K562 (cell line): Measurements from ENCODE around the gene SHISAL2A. TPM values are rescaled to one million over a fixed set of nuclear protein-coding genes. Genes with fewer than 3 reads are reported as not detected.

Experiments used
- C11orf30 ChIP-seq: fragments of 450-650 bp; IDR thresholded peaks from 2 replicates; pipeline ENCODE4 v1.6.1; 2016; ENCODE audit warnings: low read depth, mild to moderate bottlenecking
- CTBP1 ChIP-seq: fragments of 450-650 bp; IDR thresholded peaks from 2 replicates; pipeline ENCODE4 v1.6.1; 2016; ENCODE audit warnings: borderline replicate concordance
- HDAC8 ChIP-seq: fragments of 450-650 bp; IDR thresholded peaks from 2 replicates; pipeline ENCODE4 v1.6.1; 2016; ENCODE audit warnings: mild to moderate bottlenecking, missing genetic modification characterization, moderate library complexity, missing compliant biosample characterization
- MECOM ChIP-seq: fragments of 250-450 bp; sonication (Bioruptor Pico); IDR thresholded peaks from 2 replicates; pipeline ENCODE4 v1.8.0; 2022; ENCODE audit warnings: inconsistent platforms
- MXI1 ChIP-seq: IDR thresholded peaks from 2 replicates; pipeline ENCODE4 v1.6.1; 2011; ENCODE audit warnings: low read depth, mild to moderate bottlenecking, improper control_type of control experiment, low read length
- MYBL2 ChIP-seq, 2 experiments: fragments of 450-650 bp in 1 of 2; sonication (generic) in 1 of 2; formaldehyde crosslinking in 1 of 2; IDR thresholded peaks; 2 replicates each; pipeline versions ENCODE4 v1.6.1 to v1.8.1; 2017 to 2022; ENCODE audit warnings: borderline replicate concordance in 1 of 2, inconsistent platforms in 1 of 2, low read depth in 1 of 2, mild to moderate bottlenecking in 1 of 2, missing genetic modification reagents in 1 of 2, moderate library complexity in 1 of 2
- NFYB ChIP-seq: IDR thresholded peaks from 2 replicates; pipeline ENCODE4 v1.6.1; 2011; ENCODE audit warnings: mild to moderate bottlenecking, moderate library complexity; ENCODE audit not compliant: insufficient read length; ENCODE audit errors: extremely low read depth
- NR3C1 ChIP-seq: sonication (generic); formaldehyde crosslinking; IDR thresholded peaks from 2 replicates; pipeline ENCODE4 v1.8.1; 2022; ENCODE audit warnings: missing genetic modification reagents
- PYGO2 ChIP-seq: fragments of 450-650 bp; IDR thresholded peaks from 2 replicates; pipeline ENCODE4 v1.6.1; 2016; ENCODE audit warnings: mild to moderate bottlenecking, missing genetic modification characterization, moderate library complexity, missing compliant biosample characterization
- SNRNP70 ChIP-seq: fragments of 200-400 bp; formaldehyde crosslinking; optimal IDR thresholded peaks from 2 replicates; pipeline ENCODE3; 2017; ENCODE audit warnings: low read depth, low read length
- ZKSCAN8 ChIP-seq: fragments of 200-800 bp; sonication (Bioruptor generic); IDR thresholded peaks from 2 replicates; pipeline ENCODE4 v1.6.1; 2016; ENCODE audit warnings: missing genetic modification characterization, missing compliant biosample characterization
- ZNF239 ChIP-seq: fragments of 250-450 bp; sonication (Bioruptor Pico); IDR thresholded peaks from 2 replicates; pipeline ENCODE4 v1.4.0; 2020; ENCODE audit warnings: mild to moderate bottlenecking
- ZNF830 ChIP-seq: fragments of 250-450 bp; sonication (Bioruptor Pico); IDR thresholded peaks from 2 replicates; pipeline ENCODE4 v1.5.0; 2021; ENCODE audit warnings: mild to moderate bottlenecking
- polyA plus RNA-seq, 8 experiments: library from polyadenylated mRNA; depleted of rRNA in 4 of 8; stranded (reverse) in 5 of 8; unstranded in 3 of 8; fragments of >200 nt; fragmentation: Nextera tagmentation in 2 of 8; fragmentation: Illumina TruSeq in 1 of 8; extraction: Ambion mirVana in 2 of 8; extraction: Trizol in 1 of 8; gene quantifications; 2 replicates each; pipeline versions ENCODE4 v1.2.1 to v1.2.3, GENCODE V29; 2011 to 2014; ENCODE audit warnings: inconsistent platforms in 1 of 8, missing spikeins in 1 of 8
- total RNA-seq, 7 experiments: library from RNA; depleted of rRNA in 6 of 7; stranded (reverse); fragments of >200 nt in 6 of 7; fragmentation: Illumina TruSeq in 2 of 7; extraction: Trizol in 2 of 7; gene quantifications; 2 replicates each; pipeline versions ENCODE4 v1.2.1 to v1.2.3, GENCODE V29; 2011 to 2021; ENCODE audit warnings: low replicate concordance in 1 of 7
- TF ChIP-seq, protein P1 (sequence below): fragments of 450-650 bp; IDR thresholded peaks from 2 replicates; pipeline ENCODE4 v1.6.1; 2016; ENCODE audit warnings: low read depth
- TF ChIP-seq, protein P2 (sequence below): sonication (generic); formaldehyde crosslinking; IDR thresholded peaks from 2 replicates; pipeline ENCODE4 v1.8.0; 2022; ENCODE audit warnings: mild to moderate bottlenecking, missing genetic modification reagents, borderline replicate concordance
- TF ChIP-seq, protein P3 (sequence below): fragments of 250-450 bp; sonication (Bioruptor Pico); IDR thresholded peaks from 2 replicates; pipeline ENCODE4 v1.8.0; 2021; ENCODE audit warnings: mild to moderate bottlenecking, moderate library complexity

SHISAL2A gene
- total and polyA plus RNA-seq, 9 of the 15 experiments (the other 6 are each of a cell fraction or from before 2014, with no cell fraction given) = 0.11 TPM; not detected in 8

DNA sequence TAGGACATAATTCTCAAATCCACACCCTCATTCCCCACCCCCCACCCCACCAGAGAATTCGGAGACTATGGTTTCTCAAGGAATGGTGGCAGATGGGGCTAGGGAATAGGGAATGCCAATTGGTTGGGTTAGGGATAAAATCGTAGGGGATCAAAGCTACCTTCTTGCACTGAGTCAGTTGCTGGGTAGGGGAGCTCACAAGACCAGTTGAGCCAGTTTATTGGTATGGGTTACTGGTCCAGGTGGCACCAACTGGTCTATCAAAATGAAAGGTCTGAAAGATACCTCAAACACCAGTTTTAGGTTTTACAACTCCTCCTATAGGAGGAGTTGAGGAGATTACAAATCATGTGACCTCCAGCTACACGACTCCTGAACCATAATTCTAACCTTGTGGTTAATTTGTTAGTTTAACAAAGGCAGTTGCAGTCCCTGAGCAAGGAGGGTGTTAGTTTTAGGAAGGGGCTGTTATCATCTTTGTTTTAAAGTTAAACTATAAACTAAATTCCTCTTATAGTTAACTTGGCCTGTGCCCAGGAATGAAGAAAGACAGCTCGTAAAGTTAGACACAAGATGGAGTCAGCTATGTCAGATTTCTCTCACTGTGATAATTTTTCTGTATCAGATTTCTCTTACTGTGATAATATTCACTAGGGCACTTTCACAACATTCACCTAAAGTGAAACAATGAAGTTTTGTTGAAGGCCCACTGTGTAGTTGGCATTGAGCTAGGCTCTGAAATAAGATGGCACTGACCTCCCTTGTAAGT lies 2.5 kb downstream of the SHISAL2A start (continued):
- no peak for TF ChIP-seq MYBL2 (IDR thresholded peaks at IDR 0.05; ENCODE audit: low read depth)
- TF ChIP-seq MYBL2 (CRISPR knock-in tag; IDR thresholded peaks at IDR 0.05; ENCODE audit: borderline replicate concordance) = no peak
- TF ChIP-seq SNRNP70 = no peak
- TF ChIP-seq MXI1 = no peak
- TF ChIP-seq, protein P1, sequence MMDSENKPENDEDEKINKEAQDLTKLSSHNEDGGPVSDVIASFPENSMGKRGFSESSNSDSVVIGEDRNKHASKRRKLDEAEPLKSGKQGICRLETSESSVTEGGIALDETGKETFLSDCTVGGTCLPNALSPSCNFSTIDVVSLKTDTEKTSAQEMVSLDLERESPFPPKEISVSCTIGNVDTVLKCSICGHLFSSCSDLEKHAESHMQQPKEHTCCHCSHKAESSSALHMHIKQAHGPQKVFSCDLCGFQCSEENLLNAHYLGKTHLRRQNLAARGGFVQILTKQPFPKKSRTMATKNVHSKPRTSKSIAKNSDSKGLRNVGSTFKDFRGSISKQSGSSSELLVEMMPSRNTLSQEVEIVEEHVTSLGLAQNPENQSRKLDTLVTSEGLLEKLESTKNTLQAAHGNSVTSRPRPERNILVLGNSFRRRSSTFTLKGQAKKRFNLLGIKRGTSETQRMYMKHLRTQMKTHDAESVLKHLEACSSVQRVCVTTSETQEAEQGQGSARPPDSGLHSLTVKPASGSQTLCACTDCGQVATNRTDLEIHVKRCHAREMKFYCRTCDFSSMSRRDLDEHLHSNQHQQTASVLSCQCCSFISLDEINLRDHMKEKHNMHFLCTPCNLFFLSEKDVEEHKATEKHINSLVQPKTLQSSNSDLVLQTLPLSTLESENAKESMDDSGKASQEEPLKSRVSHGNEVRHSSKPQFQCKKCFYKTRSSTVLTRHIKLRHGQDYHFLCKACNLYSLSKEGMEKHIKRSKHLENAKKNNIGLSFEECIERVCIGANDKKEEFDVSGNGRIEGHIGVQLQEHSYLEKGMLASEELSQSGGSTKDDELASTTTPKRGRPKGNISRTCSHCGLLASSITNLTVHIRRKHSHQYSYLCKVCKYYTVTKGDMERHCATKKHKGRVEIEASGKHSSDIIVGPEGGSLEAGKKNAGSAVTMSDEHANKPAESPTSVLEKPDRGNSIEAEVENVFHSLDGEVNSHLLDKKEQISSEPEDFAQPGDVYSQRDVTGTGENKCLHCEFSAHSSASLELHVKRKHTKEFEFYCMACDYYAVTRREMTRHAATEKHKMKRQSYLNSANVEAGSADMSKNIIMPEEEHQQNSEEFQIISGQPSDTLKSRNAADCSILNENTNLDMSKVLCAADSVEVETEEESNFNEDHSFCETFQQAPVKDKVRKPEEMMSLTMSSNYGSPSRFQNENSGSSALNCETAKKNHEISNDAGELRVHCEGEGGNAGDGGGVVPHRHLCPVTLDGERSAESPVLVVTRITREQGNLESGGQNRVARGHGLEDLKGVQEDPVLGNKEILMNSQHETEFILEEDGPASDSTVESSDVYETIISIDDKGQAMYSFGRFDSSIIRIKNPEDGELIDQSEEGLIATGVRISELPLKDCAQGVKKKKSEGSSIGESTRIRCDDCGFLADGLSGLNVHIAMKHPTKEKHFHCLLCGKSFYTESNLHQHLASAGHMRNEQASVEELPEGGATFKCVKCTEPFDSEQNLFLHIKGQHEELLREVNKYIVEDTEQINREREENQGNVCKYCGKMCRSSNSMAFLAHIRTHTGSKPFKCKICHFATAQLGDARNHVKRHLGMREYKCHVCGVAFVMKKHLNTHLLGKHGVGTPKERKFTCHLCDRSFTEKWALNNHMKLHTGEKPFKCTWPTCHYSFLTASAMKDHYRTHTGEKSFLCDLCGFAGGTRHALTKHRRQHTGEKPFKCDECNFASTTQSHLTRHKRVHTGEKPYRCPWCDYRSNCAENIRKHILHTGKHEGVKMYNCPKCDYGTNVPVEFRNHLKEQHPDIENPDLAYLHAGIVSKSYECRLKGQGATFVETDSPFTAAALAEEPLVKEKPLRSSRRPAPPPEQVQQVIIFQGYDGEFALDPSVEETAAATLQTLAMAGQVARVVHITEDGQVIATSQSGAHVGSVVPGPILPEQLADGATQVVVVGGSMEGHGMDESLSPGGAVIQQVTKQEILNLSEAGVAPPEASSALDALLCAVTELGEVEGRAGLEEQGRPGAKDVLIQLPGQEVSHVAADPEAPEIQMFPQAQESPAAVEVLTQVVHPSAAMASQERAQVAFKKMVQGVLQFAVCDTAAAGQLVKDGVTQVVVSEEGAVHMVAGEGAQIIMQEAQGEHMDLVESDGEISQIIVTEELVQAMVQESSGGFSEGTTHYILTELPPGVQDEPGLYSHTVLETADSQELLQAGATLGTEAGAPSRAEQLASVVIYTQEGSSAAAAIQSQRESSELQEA = no peak
- no peak for TF ChIP-seq C11orf30
- TF ChIP-seq, protein P2, sequence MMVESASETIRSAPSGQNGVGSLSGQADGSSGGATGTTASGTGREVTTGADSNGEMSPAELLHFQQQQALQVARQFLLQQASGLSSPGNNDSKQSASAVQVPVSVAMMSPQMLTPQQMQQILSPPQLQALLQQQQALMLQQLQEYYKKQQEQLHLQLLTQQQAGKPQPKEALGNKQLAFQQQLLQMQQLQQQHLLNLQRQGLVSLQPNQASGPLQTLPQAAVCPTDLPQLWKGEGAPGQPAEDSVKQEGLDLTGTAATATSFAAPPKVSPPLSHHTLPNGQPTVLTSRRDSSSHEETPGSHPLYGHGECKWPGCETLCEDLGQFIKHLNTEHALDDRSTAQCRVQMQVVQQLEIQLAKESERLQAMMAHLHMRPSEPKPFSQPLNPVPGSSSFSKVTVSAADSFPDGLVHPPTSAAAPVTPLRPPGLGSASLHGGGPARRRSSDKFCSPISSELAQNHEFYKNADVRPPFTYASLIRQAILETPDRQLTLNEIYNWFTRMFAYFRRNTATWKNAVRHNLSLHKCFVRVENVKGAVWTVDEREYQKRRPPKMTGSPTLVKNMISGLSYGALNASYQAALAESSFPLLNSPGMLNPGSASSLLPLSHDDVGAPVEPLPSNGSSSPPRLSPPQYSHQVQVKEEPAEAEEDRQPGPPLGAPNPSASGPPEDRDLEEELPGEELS (CRISPR knock-in tag) = no peak
- 0 out of 2 replicates have a peak, but pooled peaks have one; percentile 38 for TF ChIP-seq PYGO2 (tag)
- peak; percentile 54; the same call in 1 of the 2 replicates for TF ChIP-seq HDAC8 (tag)
- peak; percentile 87 for TF ChIP-seq MECOM (CRISPR knock-in tag)
- TF ChIP-seq NR3C1 (CRISPR knock-in tag) = no peak
- no peak for TF ChIP-seq NFYB
- 0 out of 2 replicates have a peak, but pooled peaks have one; percentile 43 for TF ChIP-seq ZNF830 (CRISPR knock-in tag)
- TF ChIP-seq CTBP1 = no peak
- TF ChIP-seq ZNF239 = peak; percentile 28; the same call in 1 of the 2 replicates
- TF ChIP-seq ZKSCAN8 (CRISPR knock-in tag) = peak; percentile 49; the same call in 1 of the 2 replicates
- TF ChIP-seq, protein P3, sequence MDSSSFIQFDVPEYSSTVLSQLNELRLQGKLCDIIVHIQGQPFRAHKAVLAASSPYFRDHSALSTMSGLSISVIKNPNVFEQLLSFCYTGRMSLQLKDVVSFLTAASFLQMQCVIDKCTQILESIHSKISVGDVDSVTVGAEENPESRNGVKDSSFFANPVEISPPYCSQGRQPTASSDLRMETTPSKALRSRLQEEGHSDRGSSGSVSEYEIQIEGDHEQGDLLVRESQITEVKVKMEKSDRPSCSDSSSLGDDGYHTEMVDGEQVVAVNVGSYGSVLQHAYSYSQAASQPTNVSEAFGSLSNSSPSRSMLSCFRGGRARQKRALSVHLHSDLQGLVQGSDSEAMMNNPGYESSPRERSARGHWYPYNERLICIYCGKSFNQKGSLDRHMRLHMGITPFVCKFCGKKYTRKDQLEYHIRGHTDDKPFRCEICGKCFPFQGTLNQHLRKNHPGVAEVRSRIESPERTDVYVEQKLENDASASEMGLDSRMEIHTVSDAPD (CRISPR knock-in tag) = 0 out of 2 replicates have a peak, but pooled peaks have one; percentile 21
